Osteocyte (in vitro differentiated cells): Measurements from ENCODE around the gene HIPK3. TPM values are rescaled to one million over a fixed set of nuclear protein-coding genes. Genes with fewer than 3 reads are reported as not detected.

Experiments
- DNase-seq: peaks from one replicate; pipeline ENCODE4 v3.0.0; 2021; ENCODE audit warnings: mixed read lengths; ENCODE audit not compliant: unreplicated experiment; ENCODE audit errors: extremely low spot score
- H3K27ac Mint-ChIP-seq: one replicate; pipeline ENCODE4 v1.8.0; 2021; ENCODE audit warnings: mild to moderate bottlenecking, mixed read lengths; ENCODE audit not compliant: unreplicated experiment
- H3K27me3 Mint-ChIP-seq: one replicate; pipeline ENCODE4 v1.8.0; 2021; ENCODE audit warnings: mixed read lengths; ENCODE audit not compliant: unreplicated experiment
- H3K36me3 Mint-ChIP-seq: one replicate; pipeline ENCODE4 v1.8.0; 2021; ENCODE audit warnings: mixed read lengths; ENCODE audit not compliant: unreplicated experiment
- H3K4me1 Mint-ChIP-seq: one replicate; pipeline ENCODE4 v1.8.0; 2021; ENCODE audit warnings: mixed read lengths; ENCODE audit not compliant: unreplicated experiment
- H3K4me3 Mint-ChIP-seq: one replicate; pipeline ENCODE4 v1.8.0; 2021; ENCODE audit warnings: mild to moderate bottlenecking, moderate library complexity, mixed read lengths; ENCODE audit not compliant: unreplicated experiment
- H3K9me3 Mint-ChIP-seq: one replicate; pipeline ENCODE4 v1.8.0; 2021; ENCODE audit warnings: mixed read lengths; ENCODE audit not compliant: unreplicated experiment
- CTCF ChIP-seq: fragments of 200-600 bp; sonication (generic); IDR thresholded peaks from 2 replicates; pipeline ENCODE4 v1.5.0; 2021; ENCODE audit warnings: antibody characterized with exemption, mild to moderate bottlenecking, moderate library complexity
- total RNA-seq: library from RNA; stranded (reverse); gene quantifications from 2 replicates; pipeline ENCODE4 v1.2.1, GENCODE V29; 2021

The HIPK3 gene
- total RNA-seq, 1 donor from 2014 or later, result 78.8 TPM

DNA sequence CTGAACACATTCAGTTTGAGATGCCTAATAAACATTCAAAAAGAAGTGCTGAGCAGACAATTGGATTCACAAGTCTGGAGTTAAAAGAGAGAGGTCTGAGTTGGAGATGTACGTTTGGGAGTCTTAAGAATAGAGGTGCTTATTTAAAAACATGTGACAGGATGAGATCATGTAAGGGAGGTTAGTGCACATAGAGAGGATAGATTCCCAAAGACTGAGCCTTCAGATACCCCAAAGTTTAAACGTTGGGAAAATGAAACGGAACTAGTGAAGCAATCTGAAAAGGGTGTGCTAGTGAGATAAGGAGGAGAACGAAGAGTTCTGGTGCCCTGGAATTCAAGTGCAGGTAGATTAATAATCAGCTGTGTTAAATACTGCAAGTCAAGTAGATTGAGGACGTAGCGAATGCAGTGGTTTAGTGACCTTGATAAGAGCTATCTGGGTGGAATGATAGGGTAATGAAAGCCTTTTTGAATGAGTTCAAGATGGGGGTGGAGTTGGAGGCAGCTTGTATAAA lies 63.7 kb downstream of the HIPK3 start:
- Mint-ChIP-seq H3K4me3 (no peak overlapping the region), H3K27me3 (no peaks in the 10 kb centered on the region), H3K36me3 (no peaks in the 10 kb centered on the region), H3K4me1 (peaks cover 14% of the 10 kb centered on the region), H3K27ac (no peak overlapping the region), H3K9me3 (no peaks in the 10 kb centered on the region)
- no peak for DNase-seq
- no peak for TF ChIP-seq CTCF

GRCh38 chr11:33321422-33321821 lies 64.2 kb downstream of the HIPK3 start:
- no peaks in the 10 kb centered on the region for H3K36me3 Mint-ChIP-seq
- no peak for TF ChIP-seq CTCF
- no peaks in the 10 kb centered on the region for H3K9me3 Mint-ChIP-seq
- H3K4me3 Mint-ChIP-seq, result no peak overlapping the region
- DNase-seq, result no peak
- no peak overlapping the region for H3K27ac Mint-ChIP-seq
- peaks cover 12% of the 10 kb centered on the region for H3K4me1 Mint-ChIP-seq
- no peaks in the 10 kb centered on the region for H3K27me3 Mint-ChIP-seq

- H3K27me3 Mint-ChIP-seq, result no peaks in the 10 kb centered on the region
- H3K9me3 Mint-ChIP-seq, result no peaks in the 10 kb centered on the region
- no peak overlapping the region for H3K27ac Mint-ChIP-seq
- no peak overlapping the region for H3K4me3 Mint-ChIP-seq
- peak; percentile 13 for TF ChIP-seq CTCF
- no peaks in the 10 kb centered on the region for H3K36me3 Mint-ChIP-seq
- peaks cover 19% of the 10 kb centered on the region for H3K4me1 Mint-ChIP-seq
- no peak for DNase-seq
These were observed 66.2 kb downstream of the HIPK3 start for GRCh38 chr11:33323421-33323820.

DNA sequence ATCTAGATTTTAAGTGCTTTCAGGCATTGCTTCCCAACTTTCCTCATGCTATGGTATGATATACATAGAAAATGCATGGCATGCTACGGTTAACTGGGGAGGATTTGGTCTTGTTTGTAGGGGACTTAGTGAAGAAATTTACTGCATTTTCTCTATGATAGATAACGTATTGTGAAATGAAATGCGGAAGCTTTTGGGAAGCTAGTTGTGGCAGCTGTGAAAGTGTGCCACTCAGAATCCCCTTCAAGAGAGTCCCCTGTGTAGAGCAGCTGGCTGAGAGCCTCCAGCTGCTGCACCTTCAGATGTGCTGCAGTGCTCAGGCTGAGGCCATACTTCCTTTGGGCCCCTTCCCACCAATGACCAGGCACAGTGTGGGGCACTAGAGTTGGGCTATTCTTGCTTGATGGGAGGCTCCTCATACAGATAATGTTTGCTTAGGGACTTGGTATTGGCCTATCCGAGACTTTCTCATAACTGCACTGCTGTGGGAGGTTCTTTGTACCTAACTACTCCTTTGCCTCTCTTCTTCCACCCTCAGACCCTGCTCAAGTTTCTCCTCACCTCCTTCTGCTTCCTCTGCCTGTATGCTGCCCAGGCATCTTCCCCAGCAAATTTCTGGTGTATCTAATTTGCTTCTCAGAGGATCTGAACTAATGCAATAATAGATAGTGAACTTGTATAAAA lies 67.3 kb downstream of the HIPK3 start:
- DNase-seq, result no peak
- Mint-ChIP-seq H3K27ac (no peak overlapping the region), H3K4me1 (peaks cover 19% of the 10 kb centered on the region), H3K9me3 (no peaks in the 10 kb centered on the region), H3K27me3 (no peaks in the 10 kb centered on the region), H3K36me3 (no peaks in the 10 kb centered on the region), H3K4me3 (no peak overlapping the region)
- no peak for TF ChIP-seq CTCF

DNA sequence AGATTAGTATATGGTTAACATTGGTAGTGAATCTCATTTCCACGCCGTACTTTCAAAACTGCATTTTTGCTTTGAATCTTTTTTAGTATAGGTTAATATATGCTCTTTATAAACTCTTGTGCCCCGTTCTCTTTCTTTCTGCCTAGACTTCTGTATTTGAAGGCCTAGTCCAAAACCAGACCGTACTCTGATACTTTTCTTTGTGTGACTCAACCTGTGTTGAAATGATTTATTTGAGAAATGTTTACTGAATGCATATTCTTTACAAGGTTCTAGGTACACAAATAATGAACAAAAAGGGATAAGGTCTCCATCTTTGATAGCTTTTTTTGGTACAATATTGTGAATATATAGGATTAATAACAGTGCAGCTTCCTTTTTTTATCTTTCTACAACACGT lies 68.3 kb downstream of the HIPK3 start:
- peaks cover 3% of the 10 kb centered on the region for H3K36me3 Mint-ChIP-seq
- DNase-seq, result no peak
- no peaks in the 10 kb centered on the region for H3K27me3 Mint-ChIP-seq
- no peak overlapping the region for H3K4me3 Mint-ChIP-seq
- H3K27ac Mint-ChIP-seq, result no peak overlapping the region
- peaks cover 21% of the 10 kb centered on the region for H3K4me1 Mint-ChIP-seq
- no peaks in the 10 kb centered on the region for H3K9me3 Mint-ChIP-seq
- TF ChIP-seq CTCF, result no peak
